ENCODE data around the gene PCYT2. TPM values are rescaled to one million over a fixed set of nuclear protein-coding genes. Genes with fewer than 3 reads are reported as not detected.

Gene PCYT2
- total and polyA plus RNA-seq, 2 donors (not counting 3 experiments of a cell fraction or from before 2014, with no cell fraction given) = 52.0 to 57.1 TPM

DNA sequence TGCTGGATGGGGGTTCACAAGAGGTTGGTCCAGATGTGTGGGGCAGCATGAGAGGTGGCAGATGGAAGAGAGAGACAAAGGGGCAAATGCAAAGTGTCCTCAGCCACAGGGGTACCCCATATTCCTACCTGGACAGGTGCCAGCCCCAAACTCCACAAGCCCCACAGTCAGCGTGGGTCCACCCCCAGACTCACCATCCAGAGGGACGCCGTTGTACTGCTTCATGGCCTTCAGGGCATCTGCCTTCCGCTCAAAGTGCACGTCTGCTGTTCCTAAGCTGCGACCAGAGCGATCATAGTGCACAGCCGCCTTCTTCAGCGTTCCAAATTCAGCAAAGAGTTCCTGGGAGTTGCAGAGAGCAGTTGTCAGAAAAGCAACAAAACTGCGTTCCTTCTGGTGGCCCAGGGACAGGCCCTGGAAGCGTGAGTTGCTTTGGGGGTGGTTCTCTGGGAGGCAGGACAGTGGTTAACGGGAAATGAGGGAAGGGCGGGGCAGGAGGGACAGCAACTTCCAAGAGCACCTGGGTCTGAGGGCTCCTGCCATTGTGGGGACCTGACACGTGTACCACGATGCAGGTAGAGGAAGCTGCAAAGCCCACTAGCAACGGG is 22.1 kb downstream of the PCYT2 start:
- H3K4me1 ChIP-seq (ENCODE audit: control insufficient read depth, extremely low read depth, insufficient read depth, low read length) = peaks cover 13% of the 10 kb centered on the region
- dilution Hi-C loops (cut with MboI; ENCODE audit: extremely low pct_ligation_motif_present, low sequenced_read_pairs) = no loop called here
- H2AFZ ChIP-seq (ENCODE audit: low read depth, low read length) = no peak overlapping the region
- H3K9me1 ChIP-seq (replicated peaks; ENCODE audit: control insufficient read depth, extremely low read depth, insufficient read depth, low read length) = no peaks in the 10 kb centered on the region
- H3K9me3 ChIP-seq (replicated peaks; ENCODE audit: control insufficient read depth, insufficient read depth, low read length) = no peaks in the 10 kb centered on the region
- H3K27ac ChIP-seq (ENCODE audit: insufficient read depth, low read depth, low read length) = no peak overlapping the region
- BruUV-seq (replicated peaks) = no TSS peak
- ChIA-PET POLR2A (no interaction called here), CTCF (no interaction called here)
- no peak overlapping the region for H3K4me3 ChIP-seq (replicated peaks in 1 of 3; ENCODE audit: insufficient read depth in 1 of 3, low read depth in 1 of 3, low read length in 3 of 3)
- intact Hi-C loops (cut with micrococcal nuclease) = no loop called here
- H3K4me2 ChIP-seq (ENCODE audit: insufficient read depth, low read length) = no peak overlapping the region
- no peaks in the 10 kb centered on the region for H4K20me1 ChIP-seq (replicated peaks; ENCODE audit: control insufficient read depth, extremely low read depth, insufficient read depth, low read length)
- no peak for DNase-seq (ENCODE audit: low read depth, low spot score)
- no peaks in the 10 kb centered on the region for H3K27me3 ChIP-seq (ENCODE audit: control insufficient read depth in 2 of 2, insufficient read depth in 2 of 2, low read length in 2 of 2)
- no peak for FAIRE-seq
- peaks cover 55% of the 10 kb centered on the region for H3K79me2 ChIP-seq (ENCODE audit: control insufficient read depth, insufficient read depth, low read length)
- H3K36me3 ChIP-seq (ENCODE audit: control insufficient read depth in 2 of 2, extremely low read depth in 1 of 2, insufficient read depth in 2 of 2, low read length in 2 of 2) = peaks cover 24 to 42% of the 10 kb centered on the region in 2 experiments
- TF ChIP-seq, protein P1, sequence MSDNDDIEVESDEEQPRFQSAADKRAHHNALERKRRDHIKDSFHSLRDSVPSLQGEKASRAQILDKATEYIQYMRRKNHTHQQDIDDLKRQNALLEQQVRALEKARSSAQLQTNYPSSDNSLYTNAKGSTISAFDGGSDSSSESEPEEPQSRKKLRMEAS (IDR thresholded peaks at IDR 0.05; ENCODE audit: insufficient read depth, insufficient read length) = no peak
- no peak for TF ChIP-seq GATA2 (IDR thresholded peaks at IDR 0.05; ENCODE audit: insufficient read depth, insufficient read length, low read depth, low read length)
- no peak for TF ChIP-seq POLR2AphosphoS5 (IDR thresholded peaks at IDR 0.05; ENCODE audit: insufficient read depth, low read depth, low read length)
- no peak for TF ChIP-seq FOS (IDR thresholded peaks at IDR 0.05; ENCODE audit: borderline replicate concordance, insufficient read depth, low read length)
- no peak for TF ChIP-seq MYC (IDR thresholded peaks at IDR 0.05; ENCODE audit: low read depth, low read length)
- TF ChIP-seq, protein P2, sequence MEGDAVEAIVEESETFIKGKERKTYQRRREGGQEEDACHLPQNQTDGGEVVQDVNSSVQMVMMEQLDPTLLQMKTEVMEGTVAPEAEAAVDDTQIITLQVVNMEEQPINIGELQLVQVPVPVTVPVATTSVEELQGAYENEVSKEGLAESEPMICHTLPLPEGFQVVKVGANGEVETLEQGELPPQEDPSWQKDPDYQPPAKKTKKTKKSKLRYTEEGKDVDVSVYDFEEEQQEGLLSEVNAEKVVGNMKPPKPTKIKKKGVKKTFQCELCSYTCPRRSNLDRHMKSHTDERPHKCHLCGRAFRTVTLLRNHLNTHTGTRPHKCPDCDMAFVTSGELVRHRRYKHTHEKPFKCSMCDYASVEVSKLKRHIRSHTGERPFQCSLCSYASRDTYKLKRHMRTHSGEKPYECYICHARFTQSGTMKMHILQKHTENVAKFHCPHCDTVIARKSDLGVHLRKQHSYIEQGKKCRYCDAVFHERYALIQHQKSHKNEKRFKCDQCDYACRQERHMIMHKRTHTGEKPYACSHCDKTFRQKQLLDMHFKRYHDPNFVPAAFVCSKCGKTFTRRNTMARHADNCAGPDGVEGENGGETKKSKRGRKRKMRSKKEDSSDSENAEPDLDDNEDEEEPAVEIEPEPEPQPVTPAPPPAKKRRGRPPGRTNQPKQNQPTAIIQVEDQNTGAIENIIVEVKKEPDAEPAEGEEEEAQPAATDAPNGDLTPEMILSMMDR (IDR thresholded peaks at IDR 0.05; ENCODE audit: extremely low read depth in 1 of 2, insufficient read depth in 1 of 2, low read depth in 1 of 2, low read length in 2 of 2) = no peak
- no peak for TF ChIP-seq POLR2A (IDR thresholded peaks at IDR 0.05; ENCODE audit: low read depth, low read length)
- H3K9ac ChIP-seq (replicated peaks; ENCODE audit: extremely low read depth, insufficient read depth, low read length) = no peak overlapping the region

Measured in endothelial cell of umbilical vein (primary cell).